ENCODE measurements around the gene FAM98C.
A peak's percentile ranks its signal among the peaks of the same experiment; 100 is the strongest.

The FAM98C gene

DNA sequence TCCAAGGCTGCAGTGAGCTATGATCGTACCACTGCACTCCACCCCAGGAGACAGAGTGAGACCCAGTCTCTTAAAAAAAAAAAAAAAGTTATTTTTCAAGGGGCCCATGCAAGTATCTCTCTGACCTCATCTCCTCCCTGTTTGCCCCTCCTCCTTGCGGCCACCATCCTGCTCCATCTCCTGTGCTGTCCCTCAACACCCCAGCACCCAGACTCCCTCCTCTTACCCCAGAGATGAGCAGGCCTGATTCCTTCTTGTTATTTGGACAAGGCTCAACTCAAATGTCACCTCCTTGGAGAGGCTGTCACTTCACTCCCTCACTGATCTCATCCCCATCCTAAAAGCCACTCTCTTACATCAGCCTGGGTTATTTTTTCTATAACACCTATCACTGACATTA lies 35.0 kb downstream of the FAM98C start:
- DNase-seq (ENCODE audit: low spot score): no peak
- in situ Hi-C loops (cut with MboI; ENCODE audit: low sequenced_read_pairs, unreplicated experiment): no loop called here
- TF ChIP-seq, protein P1, sequence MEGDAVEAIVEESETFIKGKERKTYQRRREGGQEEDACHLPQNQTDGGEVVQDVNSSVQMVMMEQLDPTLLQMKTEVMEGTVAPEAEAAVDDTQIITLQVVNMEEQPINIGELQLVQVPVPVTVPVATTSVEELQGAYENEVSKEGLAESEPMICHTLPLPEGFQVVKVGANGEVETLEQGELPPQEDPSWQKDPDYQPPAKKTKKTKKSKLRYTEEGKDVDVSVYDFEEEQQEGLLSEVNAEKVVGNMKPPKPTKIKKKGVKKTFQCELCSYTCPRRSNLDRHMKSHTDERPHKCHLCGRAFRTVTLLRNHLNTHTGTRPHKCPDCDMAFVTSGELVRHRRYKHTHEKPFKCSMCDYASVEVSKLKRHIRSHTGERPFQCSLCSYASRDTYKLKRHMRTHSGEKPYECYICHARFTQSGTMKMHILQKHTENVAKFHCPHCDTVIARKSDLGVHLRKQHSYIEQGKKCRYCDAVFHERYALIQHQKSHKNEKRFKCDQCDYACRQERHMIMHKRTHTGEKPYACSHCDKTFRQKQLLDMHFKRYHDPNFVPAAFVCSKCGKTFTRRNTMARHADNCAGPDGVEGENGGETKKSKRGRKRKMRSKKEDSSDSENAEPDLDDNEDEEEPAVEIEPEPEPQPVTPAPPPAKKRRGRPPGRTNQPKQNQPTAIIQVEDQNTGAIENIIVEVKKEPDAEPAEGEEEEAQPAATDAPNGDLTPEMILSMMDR (IDR thresholded peaks at IDR 0.05; ENCODE audit: borderline replicate concordance, control extremely low read depth, extremely low read depth, insufficient read depth, missing control alignments): no peak

- TF ChIP-seq, protein P1 (IDR thresholded peaks at IDR 0.05; ENCODE audit: borderline replicate concordance, control extremely low read depth, extremely low read depth, insufficient read depth, missing control alignments): no peak
- no peak for DNase-seq (ENCODE audit: low spot score)
- in situ Hi-C loops (cut with MboI; ENCODE audit: low sequenced_read_pairs, unreplicated experiment): no loop called here
Observed at GRCh38 chr19:38440592-38440991, 37.7 kb downstream of the FAM98C start.

DNA sequence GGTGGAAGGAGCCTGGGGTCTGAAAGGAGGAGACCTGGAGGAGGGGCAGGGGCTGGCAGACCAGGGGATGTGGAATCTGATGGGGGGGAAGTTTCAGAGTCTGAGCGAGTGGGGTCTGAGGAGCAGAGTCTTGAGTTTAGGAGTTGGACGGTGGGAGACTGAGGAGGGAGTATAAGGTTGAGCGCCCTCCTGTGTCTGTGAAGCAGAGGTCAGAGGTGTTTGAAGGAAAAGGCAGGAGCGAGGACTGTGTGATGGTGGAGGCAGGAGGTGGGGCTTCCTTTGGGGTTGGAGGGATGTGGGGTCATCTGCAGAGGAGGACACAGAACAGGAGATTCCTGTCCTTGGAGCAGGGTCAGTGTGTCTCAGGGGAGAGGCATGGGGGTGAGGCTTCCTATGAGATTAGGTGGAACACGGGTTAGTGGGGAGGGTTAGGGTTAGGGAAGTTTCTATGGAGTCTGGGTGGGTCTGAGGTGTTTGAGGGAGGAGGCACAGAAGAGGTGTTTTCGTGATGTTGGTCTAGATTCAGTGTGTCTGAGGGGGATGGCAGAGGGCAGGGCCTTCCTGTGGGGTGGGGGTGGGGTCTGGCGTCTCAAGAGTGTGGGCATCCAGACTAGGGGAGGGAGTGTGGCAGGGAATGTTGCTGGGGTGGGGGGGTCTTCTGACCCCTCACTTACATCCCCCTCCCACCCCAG lies 38.9 kb downstream of the FAM98C start:
- TF ChIP-seq, protein P1 (IDR thresholded peaks at IDR 0.05; ENCODE audit: borderline replicate concordance, control extremely low read depth, extremely low read depth, insufficient read depth, missing control alignments): peak; percentile 29
- in situ Hi-C loops (cut with MboI; ENCODE audit: low sequenced_read_pairs, unreplicated experiment): no loop called here
- peak; percentile 74 for DNase-seq (ENCODE audit: low spot score)

- no peak for DNase-seq (ENCODE audit: low spot score)
- in situ Hi-C loops (cut with MboI; ENCODE audit: low sequenced_read_pairs, unreplicated experiment): no loop called here
- TF ChIP-seq, protein P1 (IDR thresholded peaks at IDR 0.05; ENCODE audit: borderline replicate concordance, control extremely low read depth, extremely low read depth, insufficient read depth, missing control alignments): no peak
Observed at GRCh38 chr19:38442736-38443135, 39.8 kb downstream of the FAM98C start.

GRCh38 chr19:38443458-38443999 lies 40.6 kb downstream of the FAM98C start:
- TF ChIP-seq, protein P1 (IDR thresholded peaks at IDR 0.05; ENCODE audit: borderline replicate concordance, control extremely low read depth, extremely low read depth, insufficient read depth, missing control alignments): no peak
- in situ Hi-C loops (cut with MboI; ENCODE audit: low sequenced_read_pairs, unreplicated experiment): no loop called here
- no peak for DNase-seq (ENCODE audit: low spot score)

DNA sequence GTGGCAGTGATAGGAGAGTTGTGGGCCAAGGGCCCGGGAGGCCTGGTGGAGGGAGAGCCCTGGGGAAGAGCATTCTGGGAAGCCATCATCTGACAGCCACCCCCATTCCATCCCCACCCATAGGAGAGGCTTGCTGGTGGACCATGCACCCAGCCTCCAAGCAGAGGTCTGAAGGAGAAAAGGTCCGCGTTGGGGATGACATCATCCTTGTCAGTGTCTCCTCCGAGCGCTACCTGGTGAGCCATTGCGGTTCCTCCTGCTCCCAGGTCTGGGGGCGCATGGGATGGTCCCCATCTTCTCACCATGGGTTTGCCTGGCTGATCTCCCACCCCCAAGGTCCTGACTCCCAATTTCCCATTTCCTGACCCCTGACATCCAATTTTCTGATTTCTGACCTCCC lies 41.1 kb downstream of the FAM98C start:
- in situ Hi-C loops (cut with MboI; ENCODE audit: low sequenced_read_pairs, unreplicated experiment): no loop called here

More for the DNA sequence above, 41.1 kb downstream of the FAM98C start:
- DNase-seq (ENCODE audit: low spot score): no peak
- TF ChIP-seq, protein P1 (IDR thresholded peaks at IDR 0.05; ENCODE audit: borderline replicate concordance, control extremely low read depth, extremely low read depth, insufficient read depth, missing control alignments): no peak
